ENCODE results near the gene RFX1.

The RFX1 gene

DNA sequence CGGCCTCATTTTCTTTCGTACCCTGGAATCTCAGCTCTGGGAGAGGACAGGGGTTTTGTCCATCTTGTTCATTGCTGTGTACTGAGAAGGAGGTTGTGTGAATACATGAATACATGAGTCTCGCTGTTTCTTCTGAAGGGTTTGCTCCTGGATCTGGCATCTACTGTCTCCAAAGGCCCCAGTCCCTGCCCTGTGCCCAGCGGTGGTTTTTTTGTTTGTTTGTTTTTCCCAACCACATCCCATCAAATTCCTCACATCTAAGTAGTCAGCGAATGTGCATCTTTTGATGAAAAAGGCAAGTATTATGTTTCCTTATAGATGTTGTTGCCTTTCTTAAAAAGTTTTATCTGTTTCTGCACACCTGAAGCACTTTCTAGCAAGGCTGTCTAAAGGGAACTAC lies 41.3 kb downstream of the RFX1 start:
- FAIRE-seq: no peak
- TF ChIP-seq POLR2A (IDR thresholded peaks at IDR 0.05; ENCODE audit: low read depth, low read length): no peak
- no peak for TF ChIP-seq POU2F2 (IDR thresholded peaks at IDR 0.05; ENCODE audit: low read depth, low read length)
- TF ChIP-seq PAX5 (IDR thresholded peaks at IDR 0.05; ENCODE audit: insufficient read depth, low read length, severe bottlenecking): no peak
- TF ChIP-seq TAF1 (IDR thresholded peaks at IDR 0.05; ENCODE audit: low read depth, low read length): no peak
- TF ChIP-seq POLR2AphosphoS5 (IDR thresholded peaks at IDR 0.05; ENCODE audit: low read depth, low read length): no peak
- no peak for TF ChIP-seq SPI1 (IDR thresholded peaks at IDR 0.05; ENCODE audit: low read depth, low read length)

DNA sequence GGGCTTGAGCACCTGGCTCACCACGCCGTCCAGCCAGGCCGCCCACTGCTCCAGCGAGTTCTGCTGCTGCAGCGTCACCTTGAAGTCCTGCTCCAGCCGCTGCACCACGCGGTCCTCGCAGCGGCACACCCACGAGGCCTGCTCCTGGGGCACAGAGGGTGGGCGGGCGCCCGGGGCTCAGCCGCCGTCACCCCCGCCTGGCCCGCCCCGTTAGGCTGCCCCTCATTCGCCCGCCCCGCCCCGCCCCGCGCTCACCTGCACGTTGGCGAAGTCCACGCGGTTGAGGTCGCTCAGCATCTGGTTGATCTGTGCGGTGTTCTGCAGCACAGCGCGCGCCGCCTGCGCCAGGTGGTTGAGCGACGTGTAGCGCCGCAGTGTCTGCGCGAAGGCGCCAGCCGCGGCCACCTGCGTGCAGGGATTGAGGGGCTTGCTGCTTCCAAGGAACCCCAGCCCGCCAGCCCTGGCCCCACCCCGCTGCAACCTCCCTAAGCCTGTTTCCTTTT lies 42.5 kb downstream of the RFX1 start:
- DNase-seq (ENCODE audit: insufficient read length, low spot score) (no peak), FAIRE-seq (no peak)
- TF ChIP-seq SPI1 (IDR thresholded peaks at IDR 0.05; ENCODE audit: low read depth, low read length) (no peak), POLR2AphosphoS5 (IDR thresholded peaks at IDR 0.05; ENCODE audit: low read depth, low read length) (no peak), TAF1 (IDR thresholded peaks at IDR 0.05; ENCODE audit: low read depth, low read length) (no peak), PAX5 (IDR thresholded peaks at IDR 0.05; ENCODE audit: insufficient read depth, low read length, severe bottlenecking) (no peak), POU2F2 (IDR thresholded peaks at IDR 0.05; ENCODE audit: low read depth, low read length) (no peak), POLR2A (IDR thresholded peaks at IDR 0.05; ENCODE audit: low read depth, low read length) (no peak)

More for the DNA sequence above, 41.3 kb downstream of the RFX1 start:
- no peak for DNase-seq (ENCODE audit: insufficient read length, low spot score)

DNA sequence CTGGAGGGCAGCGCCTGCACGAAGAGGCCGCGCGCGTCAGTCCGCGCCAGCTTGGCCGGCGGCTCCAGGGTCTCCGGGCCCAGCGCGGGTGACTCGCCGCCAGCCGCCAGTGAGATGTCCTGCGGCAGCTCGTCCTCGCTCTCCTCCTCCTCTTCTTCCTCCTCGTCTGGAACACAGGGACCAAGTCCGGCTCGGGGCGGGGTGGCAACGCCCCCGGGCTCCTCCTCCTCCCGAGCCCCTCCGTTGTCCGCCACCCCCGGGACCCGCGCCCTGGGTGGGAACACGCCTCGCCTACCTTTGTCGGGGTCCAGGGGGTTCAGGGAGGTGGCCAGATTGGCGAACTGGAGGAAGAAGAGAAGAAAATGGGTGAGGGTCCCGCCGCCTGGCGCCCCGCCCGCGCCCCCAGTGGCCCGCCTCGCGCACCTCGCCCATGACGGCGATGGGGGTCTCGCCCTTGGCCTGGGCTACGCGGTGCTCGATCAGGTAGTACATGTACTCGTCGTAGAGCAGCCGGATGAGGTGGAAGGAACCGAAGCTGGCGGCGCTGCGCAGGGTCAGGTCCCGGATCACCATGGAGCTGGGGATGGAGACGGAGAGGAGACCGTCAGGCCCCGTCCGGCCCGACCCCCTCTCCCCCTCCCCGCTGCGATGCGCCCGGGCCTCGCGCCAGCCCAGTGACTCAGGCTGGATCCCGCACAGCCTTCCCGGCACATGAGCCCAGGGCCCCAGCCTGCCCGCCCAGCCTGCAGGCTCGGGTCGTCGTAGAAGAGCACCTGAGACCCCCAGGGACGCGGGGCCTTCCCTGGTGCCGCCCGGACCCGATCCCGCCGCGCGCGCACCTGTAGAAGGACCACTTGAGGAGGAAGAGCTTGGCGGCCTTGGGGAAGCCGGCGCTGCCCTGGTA lies 43.2 kb downstream of the RFX1 start:
- TF ChIP-seq SPI1 (IDR thresholded peaks at IDR 0.05; ENCODE audit: low read depth, low read length) (no peak), PAX5 (IDR thresholded peaks at IDR 0.05; ENCODE audit: insufficient read depth, low read length, severe bottlenecking) (no peak), TAF1 (IDR thresholded peaks at IDR 0.05; ENCODE audit: low read depth, low read length) (no peak), POU2F2 (IDR thresholded peaks at IDR 0.05; ENCODE audit: low read depth, low read length) (no peak), POLR2AphosphoS5 (IDR thresholded peaks at IDR 0.05; ENCODE audit: low read depth, low read length) (no peak), POLR2A (IDR thresholded peaks at IDR 0.05; ENCODE audit: low read depth, low read length) (no peak)
- FAIRE-seq (no peak), DNase-seq (ENCODE audit: insufficient read length, low spot score) (no peak)

DNA sequence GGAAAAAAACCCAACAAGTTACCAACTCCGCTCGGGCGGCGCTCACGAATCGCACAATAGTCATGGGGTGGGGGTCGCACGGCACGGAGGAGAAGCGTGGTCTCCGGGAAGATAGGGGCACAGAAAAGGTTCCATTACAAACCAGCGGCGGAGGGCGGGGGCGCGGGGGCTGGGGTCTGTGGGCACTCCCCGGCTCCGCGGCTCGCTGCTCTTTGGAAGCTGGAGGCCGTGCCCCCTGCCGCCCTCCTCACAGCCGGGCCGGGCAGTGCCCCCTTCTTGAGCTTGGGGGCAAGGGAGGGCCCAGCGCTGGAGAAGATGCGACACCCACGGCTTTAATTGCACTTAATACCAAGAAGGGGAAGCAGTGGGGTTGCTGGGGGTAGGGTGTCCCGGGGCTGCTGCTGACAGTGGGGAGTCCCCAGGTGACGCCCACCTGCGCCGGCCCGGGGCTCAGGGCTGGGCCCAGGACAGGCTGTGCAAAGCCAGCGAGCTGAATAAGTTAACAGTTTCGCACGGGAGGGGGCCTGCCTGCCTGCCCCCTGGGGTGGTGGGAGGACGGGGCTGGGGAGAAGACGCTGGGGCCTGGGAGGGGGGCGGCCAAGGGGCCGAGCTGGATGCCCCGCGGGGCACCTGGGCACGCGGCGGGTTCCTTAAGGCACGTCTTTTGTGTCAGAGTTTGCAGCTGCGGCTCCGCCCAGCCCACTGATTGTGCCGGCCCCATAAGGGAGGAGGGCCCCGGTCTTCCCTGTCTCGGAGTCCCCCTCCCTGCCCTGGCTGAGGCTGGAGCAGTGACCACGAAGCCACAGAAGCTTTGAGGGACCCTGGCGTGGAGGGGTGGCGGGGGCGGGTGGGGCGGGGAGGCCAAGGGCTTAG lies 44.1 kb downstream of the RFX1 start:
- FAIRE-seq (no peak), DNase-seq (ENCODE audit: insufficient read length, low spot score) (no peak)
- TF ChIP-seq TAF1 (IDR thresholded peaks at IDR 0.05; ENCODE audit: low read depth, low read length): no peak
- 0 out of 2 replicates have a peak, but pooled peaks have one; percentile 20 for TF ChIP-seq POLR2A (IDR thresholded peaks at IDR 0.05; ENCODE audit: low read depth, low read length)
- no peak for TF ChIP-seq POLR2AphosphoS5 (IDR thresholded peaks at IDR 0.05; ENCODE audit: low read depth, low read length)

DNA sequence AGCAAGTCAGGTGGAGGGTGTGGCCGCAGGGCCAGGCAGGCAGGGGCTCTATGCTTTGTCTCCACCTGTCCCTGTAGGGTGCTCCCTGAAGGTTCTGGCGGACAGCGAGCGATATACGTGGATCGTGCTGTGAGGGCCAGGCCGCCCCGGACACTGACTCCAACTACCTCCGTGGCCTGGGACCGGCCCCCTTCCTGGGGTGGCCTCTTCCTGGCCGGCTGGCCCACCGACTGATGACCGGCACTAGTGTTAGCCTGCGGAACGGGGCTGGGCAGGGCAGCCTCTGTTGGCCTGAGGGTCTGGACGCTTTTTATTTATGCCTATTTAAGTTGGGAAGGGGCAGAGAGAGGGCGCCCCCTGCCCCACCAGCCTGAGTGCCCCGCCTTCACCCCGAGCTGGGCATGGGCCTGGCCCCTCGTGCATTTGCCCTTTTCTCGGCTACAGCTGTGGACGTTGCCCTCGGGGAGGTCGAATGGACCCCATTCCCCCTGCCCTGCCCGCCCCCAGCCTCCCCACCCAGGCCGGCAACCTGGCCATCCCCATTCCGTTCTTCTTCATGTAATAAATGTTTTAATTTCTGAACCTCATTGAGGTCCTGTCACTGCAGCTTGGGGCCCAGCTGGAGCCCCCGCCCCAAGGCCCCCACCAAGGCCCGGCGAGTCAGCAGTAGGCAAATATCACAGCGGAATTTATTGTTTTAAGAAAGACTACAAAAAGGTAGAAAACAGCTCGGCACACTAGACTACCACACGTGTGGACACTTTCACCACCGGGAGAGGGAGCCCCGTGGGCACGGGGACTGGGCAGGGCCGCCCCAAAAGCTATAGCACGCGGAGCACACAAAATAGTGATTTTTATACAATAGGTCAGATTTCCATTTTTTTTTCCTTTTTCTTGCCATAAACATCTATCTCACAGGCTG lies 45.0 kb downstream of the RFX1 start:
- FAIRE-seq (no peak), DNase-seq (ENCODE audit: insufficient read length, low spot score) (no peak)
- no peak for TF ChIP-seq POU2F2 (IDR thresholded peaks at IDR 0.05; ENCODE audit: low read depth, low read length)
- 0 out of 2 replicates have a peak, but pooled peaks have one; percentile 30 for TF ChIP-seq POLR2AphosphoS5 (IDR thresholded peaks at IDR 0.05; ENCODE audit: low read depth, low read length)

DNA sequence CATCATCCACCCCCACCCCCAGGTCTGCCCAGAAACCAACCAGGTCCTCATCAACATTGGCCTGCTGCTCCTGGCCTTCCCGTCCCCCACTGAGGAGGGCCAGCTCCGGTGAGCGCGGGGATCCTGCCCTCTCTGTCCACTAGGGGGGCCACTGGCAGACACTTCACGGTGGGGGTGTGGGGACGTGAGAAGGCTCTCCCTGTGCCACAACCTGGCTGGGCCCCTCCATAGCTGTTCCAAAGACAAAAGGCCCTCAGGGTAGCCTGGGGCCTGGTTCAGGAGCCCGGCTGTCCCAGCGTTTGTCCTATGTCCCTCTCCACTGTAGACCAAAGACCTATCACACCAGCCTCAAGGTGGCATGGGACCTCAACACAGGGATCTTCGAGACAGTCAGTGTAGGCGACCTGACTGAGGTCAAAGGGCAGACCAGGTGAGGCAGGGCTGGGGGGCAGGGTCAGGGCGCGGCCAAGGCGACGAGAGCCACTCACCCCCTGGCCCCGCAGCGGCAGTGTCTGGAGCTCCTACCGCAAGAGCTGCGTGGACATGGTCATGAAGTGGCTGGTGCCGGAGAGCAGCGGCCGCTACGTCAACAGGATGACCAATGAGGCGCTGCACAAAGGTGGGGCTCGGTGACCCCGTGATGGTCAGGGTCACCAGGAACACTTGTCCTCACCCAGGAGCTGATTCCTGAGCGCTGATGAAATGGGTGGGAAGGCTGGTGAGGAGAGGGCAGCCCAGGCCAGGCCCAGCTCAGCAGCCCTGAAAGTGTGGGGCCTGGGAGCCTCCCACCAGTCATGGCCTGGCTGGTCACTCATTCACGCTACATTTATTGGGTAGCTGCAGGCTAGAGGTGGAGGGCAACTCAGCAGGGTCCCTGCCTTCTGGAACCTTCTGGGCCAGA lies 45.9 kb downstream of the RFX1 start:
- TF ChIP-seq POU2F2 (IDR thresholded peaks at IDR 0.05; ENCODE audit: low read depth, low read length): no peak
- DNase-seq (ENCODE audit: insufficient read length, low spot score) (peak; percentile 64), FAIRE-seq (no peak)

DNA sequence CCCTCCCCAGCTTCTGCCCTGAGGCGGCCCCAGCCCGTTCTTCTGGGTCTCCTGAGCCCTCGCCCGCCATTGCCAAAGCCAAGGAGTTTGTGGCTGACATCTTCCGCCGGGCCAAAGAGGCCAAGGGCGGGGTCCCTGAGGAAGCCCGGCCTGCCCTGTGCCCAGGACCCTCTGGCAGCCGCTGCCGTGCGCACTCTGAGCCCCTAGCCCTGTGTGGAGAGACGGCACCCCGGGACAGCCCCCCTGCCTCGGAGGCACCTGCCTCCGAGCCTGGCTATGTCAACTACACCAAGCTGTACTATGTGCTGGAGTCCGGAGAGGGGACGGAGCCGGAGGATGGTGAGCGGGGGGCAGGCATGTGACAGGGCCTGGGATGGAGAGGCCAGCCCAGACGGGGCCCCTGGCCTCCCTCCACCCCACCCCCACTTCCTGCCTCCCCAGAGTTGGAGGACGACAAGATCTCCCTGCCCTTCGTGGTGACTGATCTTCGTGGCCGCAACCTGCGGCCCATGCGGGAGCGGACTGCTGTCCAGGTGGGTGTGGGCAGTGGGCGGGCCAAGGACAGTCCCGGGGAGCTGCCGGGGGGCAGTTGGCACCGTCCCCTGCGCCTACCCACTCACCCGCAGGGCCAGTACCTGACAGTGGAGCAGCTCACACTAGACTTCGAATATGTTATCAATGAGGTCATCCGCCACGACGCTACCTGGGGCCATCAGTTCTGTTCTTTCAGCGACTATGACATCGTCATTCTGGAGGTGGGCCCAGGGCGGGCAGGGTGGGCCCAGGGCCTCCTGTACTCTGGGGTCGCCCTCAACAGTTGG lies 46.8 kb downstream of the RFX1 start:
- TF ChIP-seq SPI1 (IDR thresholded peaks at IDR 0.05; ENCODE audit: low read depth, low read length) (no peak), POLR2AphosphoS5 (IDR thresholded peaks at IDR 0.05; ENCODE audit: low read depth, low read length) (no peak), TAF1 (IDR thresholded peaks at IDR 0.05; ENCODE audit: low read depth, low read length) (no peak), PAX5 (IDR thresholded peaks at IDR 0.05; ENCODE audit: insufficient read depth, low read length, severe bottlenecking) (no peak), POU2F2 (IDR thresholded peaks at IDR 0.05; ENCODE audit: low read depth, low read length) (no peak), POLR2A (IDR thresholded peaks at IDR 0.05; ENCODE audit: low read depth, low read length) (no peak)
- DNase-seq (ENCODE audit: insufficient read length, low spot score) (no peak), FAIRE-seq (no peak)

DNA sequence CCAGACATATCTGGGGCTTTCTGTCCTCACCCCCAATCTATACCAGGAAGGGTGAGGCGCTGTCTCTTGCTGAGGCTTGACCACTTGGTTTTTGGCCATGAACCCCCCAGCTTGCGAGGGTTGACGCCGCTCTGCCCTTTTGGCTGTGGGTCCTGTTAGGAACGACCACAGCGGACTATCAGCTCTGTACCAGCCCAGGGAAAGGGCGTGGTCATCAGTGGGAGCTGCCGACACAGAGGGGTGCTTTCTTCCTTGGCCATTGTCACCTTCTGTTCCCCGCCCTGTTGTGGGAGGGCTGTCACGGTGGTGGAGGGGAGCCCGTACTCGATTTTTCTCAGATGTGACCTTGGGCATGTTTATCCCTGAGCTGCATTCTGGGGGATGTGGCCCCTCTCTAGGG lies 48.1 kb downstream of the RFX1 start:
- TF ChIP-seq TAF1 (IDR thresholded peaks at IDR 0.05; ENCODE audit: low read depth, low read length) (no peak), POU2F2 (IDR thresholded peaks at IDR 0.05; ENCODE audit: low read depth, low read length) (no peak), PAX5 (IDR thresholded peaks at IDR 0.05; ENCODE audit: insufficient read depth, low read length, severe bottlenecking) (no peak), SPI1 (IDR thresholded peaks at IDR 0.05; ENCODE audit: low read depth, low read length) (no peak), POLR2AphosphoS5 (IDR thresholded peaks at IDR 0.05; ENCODE audit: low read depth, low read length) (no peak), POLR2A (IDR thresholded peaks at IDR 0.05; ENCODE audit: low read depth, low read length) (no peak)
- FAIRE-seq: no peak
- DNase-seq (ENCODE audit: insufficient read length, low spot score): no peak
